Measurements from ENCODE around the gene SOHLH1.

The SOHLH1 gene

GRCh38 chr9:135704483-135704882 is 5.2 kb upstream of the SOHLH1 start:
- Histone ChIP-seq H3K79me2 (ENCODE audit: insufficient read depth, low read length) (no peaks in the 10 kb centered on the region), H3K27ac (ENCODE audit: low read length) (no peak overlapping the region), H3K4me2 (ENCODE audit: insufficient read depth, low read length) (no peak overlapping the region), H2AFZ (ENCODE audit: low read depth, low read length) (no peak overlapping the region), H3K9ac (ENCODE audit: low read depth, low read length) (no peak overlapping the region), H3K27me3 (ENCODE audit: insufficient read depth, low read length, poor library complexity) (no peaks in the 10 kb centered on the region), H3K4me3 (ENCODE audit: low read depth in 1 of 2, low read length in 2 of 2) (no peak overlapping the region), H3K36me3 (ENCODE audit: insufficient read depth, low read length) (no peaks in the 10 kb centered on the region), H3K9me3 (ENCODE audit: insufficient read depth, low read length, severe bottlenecking) (no peaks in the 10 kb centered on the region), H4K20me1 (ENCODE audit: insufficient read depth, low read length) (no peaks in the 10 kb centered on the region), H3K4me1 (ENCODE audit: insufficient read depth, low read length) (no peaks in the 10 kb centered on the region)
- DNase-seq (no peak), ATAC-seq (ENCODE audit: insufficient read depth, low read depth) (no peak)
- TF ChIP-seq CTCF (IDR thresholded peaks at IDR 0.05; ENCODE audit: borderline replicate concordance, extremely low read depth, low read length, poor library complexity, severe bottlenecking) (no peak), EZH2 (IDR thresholded peaks at IDR 0.05; ENCODE audit: borderline replicate concordance, low read depth, low read length, severe bottlenecking) (no peak)

- Histone ChIP-seq H3K36me3 (ENCODE audit: insufficient read depth, low read length) (no peaks in the 10 kb centered on the region), H3K4me2 (ENCODE audit: insufficient read depth, low read length) (no peak overlapping the region), H3K9ac (ENCODE audit: low read depth, low read length) (no peak overlapping the region), H3K79me2 (ENCODE audit: insufficient read depth, low read length) (no peaks in the 10 kb centered on the region), H3K27me3 (ENCODE audit: insufficient read depth, low read length, poor library complexity) (no peaks in the 10 kb centered on the region), H4K20me1 (ENCODE audit: insufficient read depth, low read length) (no peaks in the 10 kb centered on the region), H3K9me3 (ENCODE audit: insufficient read depth, low read length, severe bottlenecking) (no peaks in the 10 kb centered on the region), H2AFZ (ENCODE audit: low read depth, low read length) (no peak overlapping the region), H3K4me3 (ENCODE audit: low read depth in 1 of 2, low read length in 2 of 2) (no peak overlapping the region), H3K4me1 (ENCODE audit: insufficient read depth, low read length) (no peaks in the 10 kb centered on the region), H3K27ac (ENCODE audit: low read length) (no peak overlapping the region)
- TF ChIP-seq CTCF (IDR thresholded peaks at IDR 0.05; ENCODE audit: borderline replicate concordance, extremely low read depth, low read length, poor library complexity, severe bottlenecking) (no peak), EZH2 (IDR thresholded peaks at IDR 0.05; ENCODE audit: borderline replicate concordance, low read depth, low read length, severe bottlenecking) (no peak)
- ATAC-seq (ENCODE audit: insufficient read depth, low read depth) (no peak), DNase-seq (no peak)
These were observed 4.4 kb upstream of the SOHLH1 start for GRCh38 chr9:135703726-135704125.

GRCh38 chr9:135701959-135702721 is 2.9 kb upstream of the SOHLH1 start, which contains the start of gene KCNT1:
Gene KCNT1 (plus strand): TSS chr9:135702185. CDS start chr9:135702259, 74 bp downstream.
- H4K20me1 ChIP-seq (ENCODE audit: insufficient read depth, low read length), result no peaks in the 10 kb centered on the region
- no peak within 1 kb of the TSS for H3K4me2 ChIP-seq (ENCODE audit: insufficient read depth, low read length)
- H3K4me3 ChIP-seq (ENCODE audit: low read depth in 1 of 2, low read length in 2 of 2), result no peak within 1 kb of the TSS
- no peaks in the 10 kb centered on the region for H3K79me2 ChIP-seq (ENCODE audit: insufficient read depth, low read length)
- H3K9ac ChIP-seq (ENCODE audit: low read depth, low read length), result no peak within 1 kb of the TSS
- H3K36me3 ChIP-seq (ENCODE audit: insufficient read depth, low read length), result no peaks in the 10 kb centered on the region
- ATAC-seq (ENCODE audit: insufficient read depth, low read depth) (peak; percentile 86), DNase-seq (peak; percentile 54)
- no peaks in the 10 kb centered on the region for H3K9me3 ChIP-seq (ENCODE audit: insufficient read depth, low read length, severe bottlenecking)
- no peaks in the 10 kb centered on the region for H3K27me3 ChIP-seq (ENCODE audit: insufficient read depth, low read length, poor library complexity)
- H2AFZ ChIP-seq (ENCODE audit: low read depth, low read length), result no peak within 1 kb of the TSS
- TF ChIP-seq EZH2 (IDR thresholded peaks at IDR 0.05; ENCODE audit: borderline replicate concordance, low read depth, low read length, severe bottlenecking), result no peak
- TF ChIP-seq CTCF (IDR thresholded peaks at IDR 0.05; ENCODE audit: borderline replicate concordance, extremely low read depth, low read length, poor library complexity, severe bottlenecking), result peak; percentile 79
- H3K4me1 ChIP-seq (ENCODE audit: insufficient read depth, low read length), result no peaks in the 10 kb centered on the region
- no peak within 1 kb of the TSS for H3K27ac ChIP-seq (ENCODE audit: low read length)

All from DND-41 (cell line).